B cell (primary cell): ENCODE data around the gene RARRES1. TPM values are rescaled to one million over a fixed set of nuclear protein-coding genes. Genes with fewer than 3 reads are reported as not detected.

Experiments used
- ATAC-seq: fragments of 200-7000 bp; cut with Tn5 transposase; one replicate; pipeline ENCODE4 v1.10.0; 2021; ENCODE audit warnings: low read depth, mild to moderate bottlenecking, moderate number of reproducible peaks, moderate library complexity
- CTCF ChIA-PET: fragments of 350-600 bp; sonication (Branson Sonifier 250); formaldehyde crosslinking; loops from one replicate; lab custom pipeline; 2021; ENCODE audit warnings: antibody characterized with exemption, inconsistent platforms; lab: Charles Lee
- POLR2A ChIA-PET: fragments of 350-600 bp; sonication (Branson Sonifier 250); formaldehyde crosslinking; loops from one replicate; lab custom pipeline; 2021; ENCODE audit warnings: antibody characterized with exemption; lab: Charles Lee
- DNase-seq: peaks from one replicate; pipeline ENCODE4 v3.0.0; 2013
- H2AFZ ChIP-seq: 2 replicates; pipeline ENCODE4 v1.6.1; 2012; ENCODE audit warnings: mild to moderate bottlenecking, low read depth, low read length; ENCODE audit not compliant: insufficient read depth, poor library complexity, severe bottlenecking
- H3K27ac ChIP-seq, 2 donors: 1 replicate in 1 of 2; 2 replicates in 1 of 2; pipeline ENCODE4 v1.5.1; 2012 to 2013; ENCODE audit warnings: low read length in 2 of 2, mild to moderate bottlenecking in 2 of 2, moderate library complexity in 1 of 2
- H3K27me3 ChIP-seq, 4 experiments: fragments of 200-600 bp in 1 of 4; sonication (generic) in 1 of 4; replicated peaks in 1 of 4; 1 replicate in 2 of 4; 2 replicates in 2 of 4; pipeline versions ENCODE4 v1.6.1 to v1.7.0; 2013 to 2016; ENCODE audit warnings: low read length in 3 of 4, mild to moderate bottlenecking in 2 of 4, mixed read lengths in 1 of 4, moderate library complexity in 1 of 4; ENCODE audit not compliant: insufficient read depth in 4 of 4, control insufficient read depth in 3 of 4; ENCODE audit errors: control extremely low read depth in 1 of 4
- H3K36me3 ChIP-seq, 2 experiments: replicated peaks in 1 of 2; 1 replicate in 1 of 2; 2 replicates in 1 of 2; pipeline versions ENCODE4 v1.6.1 to v1.7.1; 2013; ENCODE audit warnings: low read length in 1 of 2; ENCODE audit not compliant: insufficient read depth in 2 of 2, control insufficient read depth in 1 of 2; ENCODE audit errors: control extremely low read depth in 1 of 2, extremely low read depth in 1 of 2
- H3K4me1 ChIP-seq, 2 donors: fragments of 200-600 bp in 1 of 2; sonication (generic) in 1 of 2; 1 replicate in 1 of 2; 2 replicates in 1 of 2; pipeline versions ENCODE4 v1.5.1 to v1.6.1; 2013 to 2017; ENCODE audit warnings: low read length in 2 of 2; ENCODE audit not compliant: control insufficient read depth in 2 of 2, insufficient read depth in 2 of 2
- H3K4me2 ChIP-seq: replicated peaks from 2 replicates; pipeline ENCODE3; 2012; ENCODE audit warnings: mild to moderate bottlenecking, low read depth, low read length; ENCODE audit not compliant: poor library complexity, severe bottlenecking
- H3K4me3 ChIP-seq, 5 experiments: fragments of 200-600 bp in 1 of 5; sonication (generic) in 1 of 5; 1 replicate in 3 of 5; 2 replicates in 2 of 5; pipeline versions ENCODE4 v1.5.1 to v1.7.0; 2011 to 2016; ENCODE audit warnings: low read length in 4 of 5, mild to moderate bottlenecking in 4 of 5, low read depth in 2 of 5, control low read depth in 1 of 5, moderate library complexity in 1 of 5; ENCODE audit not compliant: insufficient read depth in 1 of 5; ENCODE audit errors: control extremely low read depth in 1 of 5, extremely low read depth in 1 of 5
- H3K79me2 ChIP-seq: fragments of 200-600 bp; sonication (generic); one replicate; pipeline ENCODE4 v1.6.0; 2016; ENCODE audit warnings: low read length; ENCODE audit not compliant: control insufficient read depth, insufficient read depth
- H3K9ac ChIP-seq: fragments of 200-600 bp; sonication (generic); 2 replicates; pipeline ENCODE4 v1.6.1; 2017; ENCODE audit warnings: mild to moderate bottlenecking, low read length, moderate library complexity
- H3K9me3 ChIP-seq, 3 donors: one replicate each; pipeline versions ENCODE4 v1.6.1 to v1.7.1; 2013; ENCODE audit warnings: low read length in 2 of 3; ENCODE audit not compliant: control insufficient read depth in 2 of 3, insufficient read depth in 1 of 3; ENCODE audit errors: control extremely low read depth in 1 of 3
- H4K20me1 ChIP-seq: 2 replicates; pipeline ENCODE4 v1.6.0; 2012; ENCODE audit warnings: mild to moderate bottlenecking, low read length; ENCODE audit not compliant: insufficient read depth, control insufficient read depth, poor library complexity, severe bottlenecking
- H3K27ac Mint-ChIP-seq: one replicate; pipeline ENCODE4 v1.8.0; 2021; ENCODE audit warnings: mixed read lengths
- H3K27me3 Mint-ChIP-seq: one replicate; pipeline ENCODE4 v1.8.0; 2021; ENCODE audit warnings: mixed read lengths
- H3K4me1 Mint-ChIP-seq: one replicate; pipeline ENCODE4 v1.8.0; 2021; ENCODE audit warnings: mixed read lengths
- H3K4me3 Mint-ChIP-seq: one replicate; pipeline ENCODE4 v1.8.0; 2021; ENCODE audit warnings: mixed read lengths
- H3K9me3 Mint-ChIP-seq: one replicate; pipeline ENCODE4 v1.8.0; 2022; ENCODE audit warnings: mixed read lengths; ENCODE audit not compliant: insufficient read depth
- EZH2 ChIP-seq: IDR thresholded peaks from 2 replicates; pipeline ENCODE4 v1.6.1; 2012; ENCODE audit warnings: borderline replicate concordance, low read depth, mild to moderate bottlenecking, moderate library complexity, low read length; ENCODE audit not compliant: insufficient read depth, poor library complexity, severe bottlenecking
- WGBS: methylation state at CpG from one replicate; pipeline ENCODE4 v1.1.5; 2013; ENCODE audit warnings: missing lambda C conversion rate; ENCODE audit not compliant: insufficient coverage; 5-methylcytosine and 5-hydroxymethylcytosine counted together
- intact Hi-C: fragments of 100-400 bp; cut with micrococcal nuclease; formaldehyde crosslinking; loops from one replicate; pipeline ENCODE4 v1.10.0; 2022
- polyA plus RNA-seq: library from polyadenylated mRNA; depleted of rRNA; stranded (reverse); fragments of >200 nt; gene quantifications from 2 replicates; pipeline ENCODE4 v1.2.3, GENCODE V29; 2012
- total RNA-seq, 2 donors: library from RNA; stranded (reverse); fragments of 120-200 nt in 1 of 2; gene quantifications; 1 replicate in 1 of 2; 2 replicates in 1 of 2; pipeline versions ENCODE4 v1.2.3 to v1.2.4, GENCODE V29; 2013 to 2022
- TF ChIP-seq, protein P1 (sequence below): fragments of 200-600 bp; IDR thresholded peaks from one replicate; pipeline ENCODE4 v1.8.0; 2022; ENCODE audit warnings: antibody characterized with exemption, mild to moderate bottlenecking

Gene RARRES1
- total and polyA plus RNA-seq, 2 donors (not counting 1 experiment from before 2014, with no cell fraction given): not detected

- no peaks in the 10 kb centered on the region for H3K9me3 ChIP-seq
- POLR2A ChIA-PET: no interaction called here
- H3K4me1 ChIP-seq: no peaks in the 10 kb centered on the region
- no peaks in the 10 kb centered on the region for H3K4me1 Mint-ChIP-seq
- ATAC-seq (no peak), DNase-seq (no peak)
- no peaks in the 10 kb centered on the region for H3K27me3 Mint-ChIP-seq
- no peaks in the 10 kb centered on the region for H3K36me3 ChIP-seq
- no peak overlapping the region for H2AFZ ChIP-seq
- no peak overlapping the region for H3K4me3 Mint-ChIP-seq
- TF ChIP-seq, protein P1, sequence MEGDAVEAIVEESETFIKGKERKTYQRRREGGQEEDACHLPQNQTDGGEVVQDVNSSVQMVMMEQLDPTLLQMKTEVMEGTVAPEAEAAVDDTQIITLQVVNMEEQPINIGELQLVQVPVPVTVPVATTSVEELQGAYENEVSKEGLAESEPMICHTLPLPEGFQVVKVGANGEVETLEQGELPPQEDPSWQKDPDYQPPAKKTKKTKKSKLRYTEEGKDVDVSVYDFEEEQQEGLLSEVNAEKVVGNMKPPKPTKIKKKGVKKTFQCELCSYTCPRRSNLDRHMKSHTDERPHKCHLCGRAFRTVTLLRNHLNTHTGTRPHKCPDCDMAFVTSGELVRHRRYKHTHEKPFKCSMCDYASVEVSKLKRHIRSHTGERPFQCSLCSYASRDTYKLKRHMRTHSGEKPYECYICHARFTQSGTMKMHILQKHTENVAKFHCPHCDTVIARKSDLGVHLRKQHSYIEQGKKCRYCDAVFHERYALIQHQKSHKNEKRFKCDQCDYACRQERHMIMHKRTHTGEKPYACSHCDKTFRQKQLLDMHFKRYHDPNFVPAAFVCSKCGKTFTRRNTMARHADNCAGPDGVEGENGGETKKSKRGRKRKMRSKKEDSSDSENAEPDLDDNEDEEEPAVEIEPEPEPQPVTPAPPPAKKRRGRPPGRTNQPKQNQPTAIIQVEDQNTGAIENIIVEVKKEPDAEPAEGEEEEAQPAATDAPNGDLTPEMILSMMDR: no peak
- TF ChIP-seq EZH2: no peak
- CTCF ChIA-PET: no interaction called here
- WGBS: 53% methylated on average over 6 of the region's 7 CpGs
- intact Hi-C loops: no loop called here
- no peak overlapping the region for H3K4me3 ChIP-seq
- H3K27me3 ChIP-seq: no peaks in the 10 kb centered on the region
- H3K27ac Mint-ChIP-seq: no peak overlapping the region
- H3K27ac ChIP-seq: no peak overlapping the region
- H3K9me3 Mint-ChIP-seq: no peaks in the 10 kb centered on the region
- no peaks in the 10 kb centered on the region for H4K20me1 ChIP-seq
- no peaks in the 10 kb centered on the region for H3K79me2 ChIP-seq
- H3K9ac ChIP-seq: no peak overlapping the region
- no peak overlapping the region for H3K4me2 ChIP-seq
These were observed 36.1 kb upstream of the RARRES1 start for GRCh38 chr3:158768361-158768787.

- H3K27me3 Mint-ChIP-seq: no peaks in the 10 kb centered on the region
These were observed 34.1 kb upstream of the RARRES1 start for GRCh38 chr3:158766364-158766763.

More at GRCh38 chr3:158766364-158766763, 34.1 kb upstream of the RARRES1 start:
- H3K4me3 ChIP-seq: no peak overlapping the region
- Mint-ChIP-seq H3K4me1 (no peaks in the 10 kb centered on the region), H3K9me3 (no peaks in the 10 kb centered on the region), H3K4me3 (no peak overlapping the region), H3K27ac (no peak overlapping the region)
- ATAC-seq (no peak), DNase-seq (no peak)
- no peak overlapping the region for H2AFZ ChIP-seq
- POLR2A ChIA-PET: no interaction called here
- H3K4me1 ChIP-seq: no peaks in the 10 kb centered on the region
- TF ChIP-seq, protein P1: no peak
- no peak for TF ChIP-seq EZH2
- CTCF ChIA-PET: interaction anchor here (1.1 to 1.9 kb wide), 2 partner anchors 39 to 107 kb away, joined by 4 to 5 read pairs; no protein-coding TSS in a partner anchor
- H3K79me2 ChIP-seq: no peaks in the 10 kb centered on the region
- no peaks in the 10 kb centered on the region for H3K36me3 ChIP-seq
- H3K9me3 ChIP-seq: no peaks in the 10 kb centered on the region
- intact Hi-C loops: no loop called here
- no peaks in the 10 kb centered on the region for H3K27me3 ChIP-seq
- WGBS: 93% methylated on average over 1 of the region's 1 CpG
- H3K9ac ChIP-seq: no peak overlapping the region
- H3K27ac ChIP-seq: no peak overlapping the region
- H4K20me1 ChIP-seq: no peaks in the 10 kb centered on the region
- H3K4me2 ChIP-seq: no peak overlapping the region
